HL-60 (cell line): ENCODE results near the gene SMARCB1.

Source experiments
- GABPA ChIP-seq: IDR thresholded peaks from 2 replicates; pipeline ENCODE4 v1.6.1; 2012; ENCODE audit warnings: low read depth
- POLR2AphosphoS5 ChIP-seq: IDR thresholded peaks from 2 replicates; pipeline ENCODE4 v1.6.1; 2012; ENCODE audit warnings: low read depth
- SPI1 ChIP-seq: IDR thresholded peaks from 2 replicates; pipeline ENCODE4 v1.6.1; 2012; ENCODE audit warnings: low read depth, mild to moderate bottlenecking, borderline replicate concordance
- TF ChIP-seq, protein P1 (sequence below): IDR thresholded peaks from one replicate; pipeline ENCODE4 v1.5.1; 2011; ENCODE audit warnings: low read length, control low read depth, inconsistent platforms; ENCODE audit not compliant: insufficient read depth
- TF ChIP-seq, protein P2 (sequence below): IDR thresholded peaks from 2 replicates; pipeline ENCODE4 v1.6.1; 2012; ENCODE audit warnings: low read depth; ENCODE audit not compliant: insufficient replicate concordance

DNA sequence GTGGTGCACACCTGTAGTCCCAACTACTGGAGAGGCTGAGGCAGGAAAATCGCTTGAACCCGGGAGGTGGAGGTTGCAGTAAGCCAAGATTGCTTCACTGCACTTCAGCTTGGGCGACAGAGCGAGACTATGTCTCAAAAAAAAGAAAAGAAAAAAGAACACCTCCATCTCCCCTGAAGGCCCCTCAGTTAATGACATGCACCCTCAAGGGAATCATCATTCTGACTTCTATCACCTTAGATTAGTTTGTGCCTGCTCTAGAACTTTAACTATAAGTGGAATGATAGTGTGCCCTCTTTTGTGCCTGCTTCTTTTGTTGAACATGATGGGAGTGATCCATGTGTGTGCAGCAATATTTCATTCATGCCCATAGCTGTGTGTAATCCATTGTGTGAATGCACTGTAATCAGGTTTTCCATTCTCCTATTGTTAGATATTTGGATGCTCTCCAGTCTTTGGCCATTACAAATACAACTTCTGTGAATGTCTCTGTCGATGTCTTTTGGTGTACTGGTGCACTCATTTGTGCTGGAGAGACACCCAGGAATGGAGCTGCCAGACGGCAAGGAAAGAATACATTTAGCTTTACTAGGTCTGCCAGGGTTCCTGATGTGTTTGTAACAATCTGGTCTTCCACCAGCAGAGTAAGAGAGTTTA, 31.7 kb upstream of the SMARCB1 start:
- TF ChIP-seq, protein P1, sequence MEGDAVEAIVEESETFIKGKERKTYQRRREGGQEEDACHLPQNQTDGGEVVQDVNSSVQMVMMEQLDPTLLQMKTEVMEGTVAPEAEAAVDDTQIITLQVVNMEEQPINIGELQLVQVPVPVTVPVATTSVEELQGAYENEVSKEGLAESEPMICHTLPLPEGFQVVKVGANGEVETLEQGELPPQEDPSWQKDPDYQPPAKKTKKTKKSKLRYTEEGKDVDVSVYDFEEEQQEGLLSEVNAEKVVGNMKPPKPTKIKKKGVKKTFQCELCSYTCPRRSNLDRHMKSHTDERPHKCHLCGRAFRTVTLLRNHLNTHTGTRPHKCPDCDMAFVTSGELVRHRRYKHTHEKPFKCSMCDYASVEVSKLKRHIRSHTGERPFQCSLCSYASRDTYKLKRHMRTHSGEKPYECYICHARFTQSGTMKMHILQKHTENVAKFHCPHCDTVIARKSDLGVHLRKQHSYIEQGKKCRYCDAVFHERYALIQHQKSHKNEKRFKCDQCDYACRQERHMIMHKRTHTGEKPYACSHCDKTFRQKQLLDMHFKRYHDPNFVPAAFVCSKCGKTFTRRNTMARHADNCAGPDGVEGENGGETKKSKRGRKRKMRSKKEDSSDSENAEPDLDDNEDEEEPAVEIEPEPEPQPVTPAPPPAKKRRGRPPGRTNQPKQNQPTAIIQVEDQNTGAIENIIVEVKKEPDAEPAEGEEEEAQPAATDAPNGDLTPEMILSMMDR: no peak
- TF ChIP-seq, protein P2, sequence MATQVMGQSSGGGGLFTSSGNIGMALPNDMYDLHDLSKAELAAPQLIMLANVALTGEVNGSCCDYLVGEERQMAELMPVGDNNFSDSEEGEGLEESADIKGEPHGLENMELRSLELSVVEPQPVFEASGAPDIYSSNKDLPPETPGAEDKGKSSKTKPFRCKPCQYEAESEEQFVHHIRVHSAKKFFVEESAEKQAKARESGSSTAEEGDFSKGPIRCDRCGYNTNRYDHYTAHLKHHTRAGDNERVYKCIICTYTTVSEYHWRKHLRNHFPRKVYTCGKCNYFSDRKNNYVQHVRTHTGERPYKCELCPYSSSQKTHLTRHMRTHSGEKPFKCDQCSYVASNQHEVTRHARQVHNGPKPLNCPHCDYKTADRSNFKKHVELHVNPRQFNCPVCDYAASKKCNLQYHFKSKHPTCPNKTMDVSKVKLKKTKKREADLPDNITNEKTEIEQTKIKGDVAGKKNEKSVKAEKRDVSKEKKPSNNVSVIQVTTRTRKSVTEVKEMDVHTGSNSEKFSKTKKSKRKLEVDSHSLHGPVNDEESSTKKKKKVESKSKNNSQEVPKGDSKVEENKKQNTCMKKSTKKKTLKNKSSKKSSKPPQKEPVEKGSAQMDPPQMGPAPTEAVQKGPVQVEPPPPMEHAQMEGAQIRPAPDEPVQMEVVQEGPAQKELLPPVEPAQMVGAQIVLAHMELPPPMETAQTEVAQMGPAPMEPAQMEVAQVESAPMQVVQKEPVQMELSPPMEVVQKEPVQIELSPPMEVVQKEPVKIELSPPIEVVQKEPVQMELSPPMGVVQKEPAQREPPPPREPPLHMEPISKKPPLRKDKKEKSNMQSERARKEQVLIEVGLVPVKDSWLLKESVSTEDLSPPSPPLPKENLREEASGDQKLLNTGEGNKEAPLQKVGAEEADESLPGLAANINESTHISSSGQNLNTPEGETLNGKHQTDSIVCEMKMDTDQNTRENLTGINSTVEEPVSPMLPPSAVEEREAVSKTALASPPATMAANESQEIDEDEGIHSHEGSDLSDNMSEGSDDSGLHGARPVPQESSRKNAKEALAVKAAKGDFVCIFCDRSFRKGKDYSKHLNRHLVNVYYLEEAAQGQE: no peak
- no peak for TF ChIP-seq POLR2AphosphoS5
- TF ChIP-seq GABPA: no peak
- no peak for TF ChIP-seq SPI1
